GM19239 (cell line): ENCODE measurements around the gene GUCA1C.

ENCODE experiments used
- DNase-seq: peaks from one replicate; pipeline ENCODE4 v3.0.0; 2011; ENCODE audit warnings: low spot score; ENCODE audit not compliant: insufficient read length
- FAIRE-seq: peaks from 2 replicates; lab custom pipeline; 2011; peaks lifted over from hg19 to GRCh38; lab: Jason Lieb, UNC

Gene GUCA1C

GRCh38 chr3:108953700-108954099 lies at the start of gene GUCA1C:
TSS of gene GUCA1C (minus strand) at chr3:108953879. CDS start at chr3:108953762, 117 bp downstream.
- no peak for FAIRE-seq
- no peak for DNase-seq

DNA sequence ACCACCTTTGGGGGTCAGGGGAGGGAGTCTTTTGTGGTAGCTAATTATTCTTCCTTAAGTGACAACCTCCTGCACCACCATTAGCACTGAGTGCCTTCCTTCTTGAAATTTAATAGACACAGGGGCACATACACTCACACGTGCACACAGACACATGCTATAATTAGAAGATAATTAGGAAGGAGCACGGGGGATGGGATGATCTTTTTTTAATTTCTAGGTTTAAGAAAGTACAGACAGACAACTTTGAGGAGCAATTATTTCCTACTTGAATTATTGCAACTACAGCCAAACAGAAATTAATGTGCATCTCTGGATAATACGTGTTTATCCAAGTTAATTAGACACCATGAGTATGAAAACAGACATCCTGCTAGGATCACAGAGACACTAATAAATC lies 44.8 kb upstream of the GUCA1C start:
- FAIRE-seq (no peak), DNase-seq (no peak)

DNA sequence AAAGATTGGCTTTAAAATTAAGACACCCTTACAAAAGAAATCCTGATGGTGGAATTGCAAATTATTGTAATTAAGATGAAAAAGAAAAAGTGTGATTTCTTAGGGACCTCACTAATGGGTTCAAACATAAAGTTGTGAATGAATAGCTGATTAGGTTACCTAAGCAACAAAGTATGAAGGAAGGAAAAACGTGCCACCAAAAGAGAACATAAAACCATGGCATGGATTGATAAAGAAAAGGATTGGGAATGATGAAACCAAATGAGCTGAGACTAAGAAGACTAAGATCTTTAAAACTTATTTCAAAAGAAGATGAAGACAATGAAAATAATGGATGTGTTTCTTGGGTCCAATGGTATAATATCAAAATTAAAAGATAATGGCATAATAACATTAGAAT lies 32.2 kb upstream of the GUCA1C start:
- FAIRE-seq, result no peak
- no peak for DNase-seq

DNA sequence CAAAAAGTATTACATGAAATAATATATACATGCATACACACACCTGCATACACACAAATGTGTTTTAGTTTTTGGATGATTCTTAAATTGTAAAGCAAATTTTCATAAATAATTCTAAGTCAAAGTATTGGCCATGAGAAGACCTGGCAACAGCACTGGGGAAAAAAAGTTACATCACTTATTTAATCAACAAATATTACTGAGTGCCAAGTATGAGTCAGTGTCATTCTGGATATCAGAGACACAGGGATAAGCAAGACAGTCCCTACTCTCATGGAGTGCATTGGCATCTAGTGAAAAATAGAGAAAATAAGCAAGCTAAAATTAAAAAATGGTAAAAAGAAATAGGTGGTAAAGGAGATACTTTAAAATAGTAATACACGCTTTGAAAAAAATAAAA lies 29.4 kb upstream of the GUCA1C start:
- FAIRE-seq, result no peak
- no peak for DNase-seq

DNA sequence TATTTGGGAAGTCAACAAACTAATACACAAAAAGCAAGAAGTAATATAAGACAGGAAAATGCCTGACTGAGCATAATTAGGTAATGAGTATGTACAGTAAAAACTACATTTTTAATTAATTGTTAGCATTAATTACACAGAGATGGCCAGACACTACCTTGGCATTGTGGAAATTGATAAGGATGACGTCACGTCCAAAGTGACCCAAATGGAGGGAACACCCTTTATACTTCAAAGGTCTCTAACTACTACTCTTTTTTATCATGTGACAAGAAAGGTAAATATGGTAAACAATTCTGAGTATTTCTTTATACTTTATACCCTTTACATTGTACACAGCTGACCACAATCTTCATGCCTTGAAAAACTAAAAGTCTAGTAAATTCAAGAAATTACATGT lies 22.4 kb upstream of the GUCA1C start:
- no peak for DNase-seq
- no peak for FAIRE-seq

DNA sequence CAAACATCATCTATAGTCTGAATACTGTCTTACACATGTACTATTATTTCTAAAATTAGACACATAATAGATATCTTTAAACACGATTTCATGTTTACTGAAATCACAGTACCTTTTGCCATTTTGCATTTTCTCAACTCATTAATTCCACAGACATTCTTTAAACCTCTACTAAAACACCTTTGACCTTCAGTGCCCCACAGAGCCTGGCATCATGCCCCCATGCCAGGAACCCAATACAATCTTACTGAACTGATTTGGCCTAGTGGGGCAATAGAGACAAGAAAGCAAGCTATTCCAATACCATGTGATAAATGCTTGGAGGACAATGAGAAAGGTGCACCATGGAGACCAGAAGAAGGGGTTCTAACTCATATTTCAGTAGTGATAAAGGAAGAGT lies 19.3 kb upstream of the GUCA1C start:
- DNase-seq, result no peak
- no peak for FAIRE-seq

DNA sequence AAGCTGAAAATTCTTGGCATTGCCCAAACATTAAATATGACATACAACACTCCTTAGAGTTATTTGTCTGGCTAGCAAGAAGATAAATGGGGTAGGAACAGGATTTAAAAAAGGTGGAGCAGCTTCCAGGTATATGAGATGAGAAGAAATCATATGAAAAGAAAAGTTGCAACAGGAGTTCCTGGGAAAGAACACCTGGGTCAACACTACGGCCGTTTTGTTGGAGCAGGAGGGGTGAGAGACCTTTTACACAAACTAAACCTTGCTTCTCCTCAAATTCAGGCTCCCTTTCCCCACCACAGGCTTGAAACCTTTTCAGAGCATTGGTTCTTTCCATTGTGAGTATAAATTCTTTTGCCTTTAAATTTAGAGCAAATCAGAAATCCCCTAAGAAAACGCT lies 18.8 kb upstream of the GUCA1C start:
- FAIRE-seq, result no peak
- no peak for DNase-seq

GRCh38 chr3:108970561-108970960 lies 16.9 kb upstream of the GUCA1C start:
- FAIRE-seq (no peak), DNase-seq (no peak)

DNA sequence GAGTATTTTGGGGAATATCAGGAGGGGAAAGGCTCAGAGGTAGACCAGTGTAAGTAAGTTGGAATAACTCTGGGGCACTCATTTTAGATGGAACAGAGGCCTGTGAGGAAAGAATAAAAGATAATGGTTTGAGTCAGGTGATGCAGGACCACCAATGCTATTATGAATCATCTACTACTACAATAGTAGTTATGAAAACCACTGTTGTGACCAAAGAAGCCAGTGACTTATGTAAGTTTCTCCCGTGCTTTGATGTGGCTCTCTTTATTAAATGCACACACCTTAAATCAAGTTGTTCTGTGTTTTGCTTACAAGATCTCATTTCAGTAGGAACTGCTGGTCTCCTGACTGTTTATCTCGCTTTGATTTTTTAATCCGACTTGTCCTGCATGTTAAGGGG lies 13.1 kb upstream of the GUCA1C start:
- DNase-seq (no peak), FAIRE-seq (no peak)

DNA sequence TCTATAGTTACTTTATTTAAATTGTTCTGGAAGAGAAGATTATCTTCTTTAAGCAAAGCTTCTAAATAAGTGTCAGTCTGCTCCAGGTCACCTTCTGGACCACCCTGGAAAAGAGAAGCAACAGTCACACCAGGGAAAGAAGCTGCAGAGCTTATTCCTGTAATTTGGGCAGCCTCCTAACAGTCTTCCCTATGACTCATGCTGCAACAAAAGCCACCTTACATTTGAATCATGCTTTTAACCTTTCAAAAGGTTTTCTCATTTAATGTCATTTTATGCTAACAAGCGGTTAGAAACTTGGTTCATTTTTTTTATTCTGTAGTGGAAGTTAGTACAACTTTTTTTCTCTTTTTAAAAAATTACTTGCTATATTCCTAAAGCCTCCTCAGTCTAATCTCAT lies 5.3 kb upstream of the GUCA1C start:
- FAIRE-seq (no peak), DNase-seq (no peak)

DNA sequence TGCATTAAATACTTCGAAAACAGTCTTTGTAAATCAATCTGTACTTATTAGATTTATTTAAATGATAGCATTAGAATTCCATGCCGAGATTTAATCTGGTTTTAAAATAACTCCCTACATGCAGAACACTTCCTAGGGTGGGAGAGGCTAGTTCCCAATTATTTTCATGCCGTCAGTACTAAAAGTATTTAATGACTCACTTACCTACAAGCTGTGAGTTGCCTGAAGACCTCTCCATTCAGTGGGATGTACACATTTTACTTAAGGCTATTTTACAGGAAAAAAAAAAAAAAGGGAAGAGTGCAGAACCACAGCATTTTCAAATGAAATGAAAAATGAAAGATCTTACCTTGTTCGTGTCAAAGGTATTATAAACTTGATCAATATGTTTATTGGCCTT lies 469 bp downstream of the GUCA1C start:
- DNase-seq, result no peak
- FAIRE-seq, result no peak

- DNase-seq (no peak), FAIRE-seq (no peak)
Observed at GRCh38 chr3:108951820-108952501, 1.7 kb downstream of the GUCA1C start.

DNA sequence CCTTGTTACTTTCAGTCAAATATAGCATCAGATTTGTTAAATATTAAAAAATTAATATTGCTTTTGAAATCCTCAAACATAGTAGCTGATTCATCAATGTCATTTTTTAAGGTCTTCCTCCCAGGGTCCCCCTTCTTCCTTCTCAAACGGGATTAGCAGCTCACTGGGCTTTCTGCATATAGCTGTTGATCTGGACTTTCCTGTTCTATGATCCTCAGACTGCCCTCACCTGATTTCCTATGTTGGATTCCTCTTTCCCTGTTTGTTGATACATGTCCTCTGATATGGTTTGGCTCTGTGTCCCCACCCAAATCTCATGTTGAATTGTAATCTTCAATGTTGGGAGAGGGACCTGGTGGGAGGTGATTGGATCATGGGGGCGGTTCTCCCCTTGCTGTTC lies 5.8 kb downstream of the GUCA1C start:
- DNase-seq, result no peak
- no peak for FAIRE-seq

- FAIRE-seq, result no peak
- no peak for DNase-seq
Observed at GRCh38 chr3:108946292-108947285, 7.1 kb downstream of the GUCA1C start.

- DNase-seq (no peak), FAIRE-seq (no peak)
Observed at GRCh38 chr3:108940568-108941263, 13.0 kb downstream of the GUCA1C start.

- DNase-seq (no peak), FAIRE-seq (no peak)
Observed at GRCh38 chr3:108940166-108940565, 13.5 kb downstream of the GUCA1C start.

GRCh38 chr3:108936924-108937689 lies 16.6 kb downstream of the GUCA1C start:
- DNase-seq, result no peak
- no peak for FAIRE-seq

DNA sequence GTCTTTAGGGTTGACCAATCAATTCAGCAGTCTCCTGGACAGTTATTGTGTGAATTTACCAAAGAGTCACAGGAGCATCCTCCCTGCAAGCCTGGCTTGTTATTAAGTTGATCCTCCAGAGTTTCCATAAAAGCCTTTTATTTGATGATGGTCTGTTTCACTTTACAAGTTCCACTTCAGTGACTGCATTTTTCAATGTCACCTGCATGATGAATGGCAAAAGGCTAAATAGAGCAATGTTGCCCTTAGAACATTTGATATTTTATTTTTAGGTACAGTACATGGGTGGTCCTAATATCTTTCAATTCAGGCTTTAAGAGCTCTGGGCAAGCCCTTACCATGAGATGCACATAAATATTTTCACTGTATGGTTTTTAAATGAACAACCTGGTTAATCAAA lies 22.6 kb downstream of the GUCA1C start:
- DNase-seq (no peak), FAIRE-seq (no peak)

DNA sequence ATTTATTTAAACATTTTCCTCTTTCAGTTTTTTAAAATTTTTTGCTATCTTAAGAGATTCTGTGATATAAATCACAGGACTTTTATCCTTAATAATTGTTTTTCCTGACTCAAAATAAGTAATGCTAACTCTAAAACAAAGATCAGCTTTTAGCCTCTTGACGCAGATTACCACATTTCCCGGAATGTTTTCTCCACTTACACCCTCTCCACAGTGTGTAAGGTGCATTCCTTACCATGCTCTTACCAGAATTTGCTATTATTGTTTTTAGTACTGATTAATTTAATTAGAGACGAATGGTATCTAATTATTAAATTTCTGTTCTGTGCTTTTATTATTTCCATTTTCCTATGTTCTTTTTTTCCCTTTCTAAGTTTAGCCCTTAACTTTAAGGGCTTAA lies 34.8 kb downstream of the GUCA1C start:
- DNase-seq, result no peak
- no peak for FAIRE-seq
